HG02571 (cell line): ENCODE measurements around the gene NUPR2.
"Not testable (repeated sequence)": the region's sequence is repeated elsewhere in the genome, so short reads cannot be mapped to it uniquely, and the experiment has no call there.

Source experiments
- ATAC-seq: cut with Tn5 transposase; IDR thresholded peaks from one replicate; pipeline ENCODE4 v1.9.1; 2021; ENCODE audit warnings: mild to moderate bottlenecking, moderate library complexity; ENCODE audit not compliant: unreplicated experiment

The NUPR2 gene

GRCh38 chr7:56115852-56116538 lies at the start of gene NUPR2:
TSS of gene NUPR2 (minus strand) at chr7:56116417. CDS start at chr7:56116314, 103 bp downstream.
- no peak for ATAC-seq

- ATAC-seq: no peak
These were observed 41.1 kb upstream of the NUPR2 start for GRCh38 chr7:56157238-56157790.

- not testable (repeated sequence) for ATAC-seq
These were observed 14.8 kb upstream of the NUPR2 start for GRCh38 chr7:56131062-56131461.

DNA sequence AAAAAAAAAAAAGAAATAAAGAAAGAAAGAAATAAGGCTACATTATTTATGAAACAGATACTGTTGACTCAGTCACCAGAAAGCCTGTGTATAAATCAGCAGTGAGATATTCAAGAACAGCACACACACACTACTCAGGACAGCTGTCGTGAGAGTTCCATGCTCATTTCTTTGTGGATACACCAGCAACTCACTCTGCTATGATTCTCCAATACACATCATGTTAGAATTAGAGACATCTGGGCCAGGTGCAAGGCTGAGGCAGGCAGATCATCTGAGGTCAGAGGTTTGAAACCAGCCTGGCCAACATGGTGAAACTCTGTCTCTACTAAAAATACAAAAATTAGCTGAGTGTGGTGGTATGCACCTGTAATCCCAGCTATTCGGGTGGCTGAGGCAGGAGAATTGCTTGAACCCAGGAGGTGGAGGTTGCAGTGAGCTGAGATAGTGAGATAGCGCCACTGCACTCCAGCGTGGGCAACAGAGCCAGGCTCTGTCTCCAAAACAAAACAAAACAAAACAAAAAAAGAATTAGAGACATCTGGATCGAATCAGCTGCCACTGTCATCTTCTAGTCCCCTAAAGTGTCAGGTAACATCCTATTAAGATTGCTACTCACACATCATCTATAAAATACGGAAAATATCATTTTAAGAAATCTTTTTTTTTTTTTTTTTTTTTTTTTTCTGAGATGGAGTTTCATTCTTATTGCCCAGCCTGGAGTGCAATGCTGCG lies 11.2 kb upstream of the NUPR2 start:
- ATAC-seq: no peak

- ATAC-seq: no peak
These were observed 9.6 kb upstream of the NUPR2 start for GRCh38 chr7:56125831-56126230.

DNA sequence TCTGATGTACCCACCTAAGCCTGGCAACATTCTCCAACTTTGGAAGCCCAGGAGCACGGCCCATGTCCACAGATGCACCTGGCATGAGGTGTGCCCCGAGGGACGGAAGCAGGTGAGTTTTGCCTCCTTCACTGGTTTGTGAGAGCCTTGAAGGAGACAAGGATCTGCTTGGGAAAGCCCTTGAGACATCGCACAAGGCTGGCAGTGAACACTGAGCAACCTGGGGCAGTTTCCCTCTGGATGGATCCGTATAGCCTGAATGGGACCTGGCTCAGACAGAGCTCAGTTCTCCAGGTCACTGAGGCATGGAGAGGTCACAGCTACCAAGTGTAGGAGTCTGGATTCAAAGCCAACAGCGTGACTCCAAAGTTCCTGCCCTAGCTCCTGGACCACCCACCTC lies 8.8 kb upstream of the NUPR2 start:
- no peak for ATAC-seq

DNA sequence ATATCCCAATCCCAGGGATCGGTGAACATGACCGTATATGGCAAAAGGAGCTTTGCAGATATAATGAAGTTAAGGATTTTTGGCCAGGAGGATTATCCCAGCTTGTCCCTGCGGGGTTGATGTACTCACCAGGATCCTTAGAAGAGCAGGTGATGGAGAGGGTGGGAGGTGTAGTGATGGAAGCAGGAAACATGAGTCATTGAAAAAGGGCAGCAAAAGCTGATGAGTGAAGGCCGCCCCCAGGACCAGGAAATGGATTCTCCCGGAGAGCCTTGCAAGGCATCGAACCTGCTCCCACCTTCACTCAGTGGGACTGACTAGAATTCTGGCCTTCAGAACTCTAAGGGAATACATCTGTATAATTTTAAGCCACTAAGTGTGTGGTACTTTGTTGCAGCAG lies 5.2 kb upstream of the NUPR2 start:
- ATAC-seq: no peak

DNA sequence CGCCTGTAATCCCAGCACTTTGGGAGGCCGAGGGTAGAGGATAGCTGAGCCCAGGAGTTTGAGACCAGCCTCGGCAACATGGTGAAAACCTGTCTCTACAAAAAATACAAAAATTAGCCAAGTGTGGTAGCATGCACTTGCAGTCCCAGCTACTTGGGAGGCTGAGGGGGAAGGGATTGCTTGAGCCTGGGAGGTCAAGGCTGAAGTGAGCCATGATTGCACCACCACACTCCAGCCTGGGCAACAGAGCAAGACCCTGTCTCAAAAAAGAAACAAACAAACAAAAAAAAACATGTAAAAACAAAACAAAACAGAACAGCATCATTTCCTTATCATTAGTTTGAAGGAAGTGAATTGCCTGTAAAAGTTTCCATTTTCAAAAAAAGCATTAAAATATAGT lies 4.0 kb downstream of the NUPR2 start:
- not testable (repeated sequence) for ATAC-seq

DNA sequence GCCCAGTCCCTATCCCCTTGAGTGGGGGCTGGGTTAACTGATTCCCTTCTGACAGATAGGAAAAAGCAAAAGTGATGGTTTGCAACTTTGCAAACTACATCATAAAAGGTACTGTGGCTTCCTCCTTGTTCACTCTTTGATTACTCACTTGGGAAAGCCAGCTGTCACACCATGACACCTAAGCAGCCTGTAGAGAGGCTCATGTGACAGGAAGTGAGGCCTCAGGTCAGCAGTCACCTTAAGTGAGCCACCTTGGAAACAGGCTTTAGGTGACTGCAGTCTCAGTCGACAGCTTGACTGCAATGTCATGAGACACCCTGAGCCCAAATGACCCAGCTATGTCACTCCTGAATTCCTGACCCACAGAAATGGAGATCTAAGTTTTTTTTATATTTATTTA lies 5.6 kb downstream of the NUPR2 start:
- ATAC-seq: no peak

- no peak for ATAC-seq
These were observed 8.3 kb downstream of the NUPR2 start for GRCh38 chr7:56107954-56108258.

DNA sequence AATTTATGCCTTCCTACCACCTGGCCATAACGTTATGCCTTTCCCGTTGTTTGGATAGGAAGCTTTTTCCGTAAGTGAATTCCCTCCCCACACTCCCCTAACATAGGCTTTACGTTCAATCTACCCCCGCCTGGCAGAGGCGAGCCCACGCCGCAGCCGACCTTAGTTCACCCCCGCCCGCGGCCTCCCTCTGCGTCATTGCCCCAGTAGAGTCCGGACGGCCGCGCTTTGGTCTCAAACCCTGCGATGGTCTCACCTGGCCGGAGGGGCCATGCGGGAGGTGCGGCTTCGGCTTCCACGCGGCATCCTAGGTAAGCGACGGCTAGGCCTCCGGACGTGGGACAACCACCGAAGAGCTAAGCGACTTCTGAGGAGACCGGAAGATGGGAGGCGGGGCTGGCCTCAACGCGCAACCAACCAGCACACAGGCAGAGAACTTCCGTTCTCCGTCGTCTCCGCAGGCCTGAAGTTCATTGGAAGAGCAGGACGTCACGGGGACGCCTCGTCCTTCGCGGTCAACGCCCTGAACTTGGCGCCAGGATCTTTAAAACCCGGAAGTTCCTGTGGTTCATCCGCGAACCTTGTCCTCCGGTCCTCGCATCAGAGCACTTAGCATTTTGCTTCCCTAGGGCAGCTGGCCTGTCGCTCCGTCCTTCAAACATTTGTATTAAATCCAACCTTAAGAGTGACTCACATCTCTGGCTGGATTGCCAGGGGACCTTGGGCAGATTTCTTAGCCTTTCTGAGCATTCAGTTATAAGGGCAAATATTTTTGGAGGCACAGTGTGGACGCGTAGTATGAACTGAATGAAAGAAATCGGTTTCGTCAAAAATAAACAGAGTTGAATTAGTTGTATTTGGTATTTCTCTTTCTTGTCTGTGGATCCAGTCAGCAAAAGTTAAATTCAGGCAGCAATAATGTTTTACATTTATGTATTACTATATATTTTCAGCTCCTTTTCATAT lies 9.8 kb downstream of the NUPR2 start, which contains the start of gene CHCHD2:
Gene CHCHD2 (minus strand): TSS at position 369 of the 966 bp plus-strand sequence. CDS start 63 bp downstream, at position 306.
- peak; percentile 100 for ATAC-seq

DNA sequence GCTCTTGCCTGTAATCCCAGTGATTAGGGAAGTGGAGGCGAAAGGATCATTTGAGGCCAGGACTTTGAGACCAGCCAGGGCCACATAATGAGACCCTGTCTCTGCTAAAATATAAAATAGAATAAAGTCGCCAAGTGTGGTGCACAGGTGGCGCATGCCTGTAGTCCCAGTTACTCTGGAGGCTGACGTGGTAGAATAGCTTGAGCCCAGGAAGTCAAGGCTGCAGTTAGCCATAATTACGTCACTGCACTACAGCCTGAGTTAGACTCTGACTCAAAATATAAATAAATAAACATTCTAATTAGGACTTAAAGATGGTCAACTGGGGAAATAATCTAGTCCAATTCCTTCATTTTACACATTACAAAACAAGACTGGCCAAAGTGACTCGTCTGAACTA lies 10.7 kb downstream of the NUPR2 start:
- no peak for ATAC-seq

DNA sequence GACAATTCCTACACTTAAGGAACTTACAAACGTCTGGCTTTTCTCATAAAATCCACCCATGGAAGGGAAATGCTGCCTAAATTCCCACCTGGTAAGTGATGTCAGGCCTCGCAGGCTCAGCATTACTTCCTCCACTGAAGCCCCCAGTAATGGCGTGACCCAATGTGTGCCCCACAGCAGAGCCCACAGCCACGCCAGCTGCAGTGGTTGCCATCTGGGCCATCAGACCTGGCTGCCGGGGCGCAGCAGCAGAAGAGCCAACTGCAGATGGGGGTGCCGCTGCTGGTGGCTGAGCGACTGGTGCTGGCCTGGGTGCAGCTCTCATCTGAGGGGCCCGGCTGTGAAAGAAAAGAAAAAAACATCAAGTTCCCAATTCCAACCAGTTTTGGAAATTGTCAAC lies 12.1 kb downstream of the NUPR2 start:
- ATAC-seq: not testable (repeated sequence)

DNA sequence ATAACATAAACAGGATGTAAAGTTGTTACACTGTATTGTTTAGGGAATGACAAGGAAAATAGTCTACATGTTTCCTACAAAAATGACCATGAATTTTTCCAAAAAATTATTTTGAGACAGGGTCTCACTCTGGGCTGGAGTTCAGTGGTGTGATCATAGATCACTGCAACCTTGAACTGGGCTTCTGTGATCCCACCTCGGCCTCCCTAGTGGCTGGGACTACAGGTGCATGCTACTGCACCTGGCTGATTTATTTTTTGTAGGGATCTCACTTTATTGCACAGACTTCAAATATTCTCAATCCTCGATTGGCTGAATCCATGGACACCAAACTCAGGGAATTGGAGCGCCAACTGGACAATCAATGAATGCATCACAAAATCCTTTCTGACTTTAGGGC lies 16.6 kb downstream of the NUPR2 start:
- ATAC-seq: no peak

GRCh38 chr7:56098187-56099008 lies 17.8 kb downstream of the NUPR2 start:
- ATAC-seq: not testable (repeated sequence)

- ATAC-seq: no peak
These were observed 18.5 kb downstream of the NUPR2 start for GRCh38 chr7:56097700-56098099.

DNA sequence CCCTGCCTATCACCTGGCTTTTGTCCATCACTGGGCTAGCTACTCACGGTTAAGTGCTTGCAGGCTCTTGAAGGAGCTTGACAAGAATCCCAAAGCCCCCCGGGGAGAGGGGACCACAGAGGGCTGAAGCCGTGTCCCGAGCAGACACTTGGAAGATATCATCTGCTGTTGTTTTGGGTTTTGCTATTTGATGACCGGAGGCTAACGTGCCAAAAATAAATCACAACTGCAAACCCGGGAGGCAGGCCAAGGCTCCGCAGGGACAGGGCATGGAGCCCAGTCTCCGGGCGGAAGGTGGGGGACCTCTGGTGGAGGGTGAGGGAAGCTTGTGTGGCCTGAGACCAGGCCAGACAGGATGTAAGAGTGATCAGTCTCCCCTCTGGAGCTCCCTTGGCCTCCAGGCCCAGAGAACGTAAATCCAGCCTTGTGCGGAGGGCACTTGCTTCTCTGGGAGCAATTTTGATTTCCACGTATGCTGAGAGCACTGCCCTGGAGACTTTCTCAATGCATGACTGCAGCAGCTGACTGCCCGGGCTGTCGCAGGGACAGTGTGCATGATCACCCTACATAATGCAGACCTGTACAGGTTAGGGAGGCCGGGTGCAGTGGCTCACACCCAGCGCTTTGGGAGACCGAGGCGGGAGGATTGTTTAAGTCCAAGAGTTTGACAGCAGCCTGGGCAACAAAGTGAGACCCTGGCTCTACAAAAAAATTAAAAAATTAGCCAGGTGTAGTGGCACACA lies 23.3 kb downstream of the NUPR2 start, which contains the start of gene PHKG1:
Gene PHKG1 (minus strand): TSS at position 164 of the 743 bp plus-strand sequence. CDS start 4,011 bp downstream, outside the sequence.
- no peak for ATAC-seq

DNA sequence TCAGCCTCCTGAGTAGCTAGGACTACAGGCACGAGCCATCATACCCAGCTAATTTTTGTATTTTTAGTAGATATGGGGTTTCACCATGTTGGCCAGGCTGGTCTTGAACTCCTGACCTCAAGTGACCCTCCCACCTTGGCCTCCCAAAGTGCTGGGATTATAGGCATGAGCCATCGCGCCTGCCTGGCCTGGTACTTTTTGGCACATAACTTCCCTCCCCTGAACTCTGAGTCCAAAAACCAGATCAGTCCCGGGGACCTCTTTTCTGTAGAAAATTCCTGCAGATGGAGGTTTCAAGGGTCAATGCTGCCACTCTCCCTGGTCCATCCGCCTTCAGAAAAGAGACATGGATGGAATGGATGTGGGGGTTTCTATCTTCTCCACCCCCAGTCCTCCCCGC lies 23.8 kb downstream of the NUPR2 start:
- not testable (repeated sequence) for ATAC-seq

GRCh38 chr7:56091591-56091990 lies 24.6 kb downstream of the NUPR2 start:
- ATAC-seq: no peak
